Left forelimb (tissue), 1 donor: Measurements from ENCODE around the gene RAP2A.
A peak's percentile ranks its signal among the peaks of the same experiment; 100 is the strongest.

Experiments
- DNase-seq: peaks from one replicate; pipeline ENCODE4 v3.0.0-alpha.2; 2018; ENCODE audit warnings: low spot score

The RAP2A gene

GRCh38 chr13:97433727-97434396 lies at the start of gene RAP2A:
Gene RAP2A (plus strand): TSS chr13:97434169. CDS start chr13:97434471, 302 bp downstream.
- DNase-seq: peak; percentile 92

DNA sequence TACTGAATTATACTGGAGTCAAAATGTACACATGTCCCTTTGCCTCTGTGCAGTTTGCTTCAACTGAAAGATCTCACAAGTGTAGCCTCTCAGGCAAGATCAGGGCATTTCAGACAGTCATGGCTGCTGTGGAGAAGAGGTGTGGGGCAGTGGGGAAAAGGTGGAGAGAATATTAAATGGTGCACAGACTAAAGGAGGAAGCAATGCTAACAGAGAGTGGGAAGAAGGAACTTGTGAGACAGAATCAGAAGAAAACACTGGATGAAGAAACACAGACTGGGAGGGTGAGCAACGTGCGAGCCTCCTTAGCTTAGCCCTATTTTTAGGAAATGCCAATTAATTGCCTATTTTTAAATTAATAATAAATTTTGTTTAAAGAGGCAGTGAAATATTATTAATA lies 49.6 kb upstream of the RAP2A start:
- DNase-seq: no peak

- DNase-seq: no peak
Observed at GRCh38 chr13:97385146-97385545, 48.8 kb upstream of the RAP2A start.

- DNase-seq: no peak
Observed at GRCh38 chr13:97385854-97386253, 48.1 kb upstream of the RAP2A start.

GRCh38 chr13:97386801-97387484 lies 47.0 kb upstream of the RAP2A start:
- no peak for DNase-seq

DNA sequence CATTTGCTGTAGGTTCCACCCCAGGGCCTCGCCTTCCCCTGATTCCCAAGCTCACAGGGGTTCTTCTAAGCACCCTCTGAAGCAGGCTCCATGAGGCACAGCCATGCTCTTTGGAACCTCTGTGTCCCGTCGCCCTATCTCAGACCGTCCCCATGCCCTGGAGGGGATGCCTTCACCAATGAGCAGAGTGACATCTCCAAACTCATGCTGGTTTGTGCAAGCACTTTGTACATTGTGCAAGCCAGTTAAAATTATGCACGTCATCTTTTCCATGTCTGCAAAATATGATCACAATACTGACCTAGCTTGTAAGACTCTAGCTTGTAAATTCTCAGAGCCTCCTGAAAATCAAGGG lies 46.5 kb upstream of the RAP2A start:
- DNase-seq: no peak

- no peak for DNase-seq
Observed at GRCh38 chr13:97387890-97388289, 46.1 kb upstream of the RAP2A start.

- no peak for DNase-seq
Observed at GRCh38 chr13:97388373-97388772, 45.6 kb upstream of the RAP2A start.

GRCh38 chr13:97390941-97391600 lies 42.9 kb upstream of the RAP2A start:
- DNase-seq: no peak

DNA sequence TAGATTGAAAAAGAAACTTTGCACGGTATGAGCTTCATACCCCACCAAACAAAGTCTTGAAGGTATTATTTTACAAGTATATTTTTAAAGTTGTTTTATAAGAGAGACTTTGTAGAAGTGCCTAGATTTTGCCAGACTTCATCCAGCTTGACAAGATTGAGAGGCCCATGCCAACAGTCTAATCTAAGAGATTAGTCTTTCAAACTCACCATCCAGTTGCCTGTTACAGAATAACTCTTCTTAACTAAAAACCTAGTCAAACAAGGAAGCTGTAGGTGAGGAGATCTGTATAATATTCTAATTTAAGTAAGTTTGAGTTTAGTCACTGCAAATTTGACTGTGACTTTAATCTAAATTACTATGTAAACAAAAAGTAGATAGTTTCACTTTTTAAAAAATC lies 41.9 kb upstream of the RAP2A start:
- no peak for DNase-seq

GRCh38 chr13:97394542-97394941 lies 39.4 kb upstream of the RAP2A start:
- no peak for DNase-seq

DNA sequence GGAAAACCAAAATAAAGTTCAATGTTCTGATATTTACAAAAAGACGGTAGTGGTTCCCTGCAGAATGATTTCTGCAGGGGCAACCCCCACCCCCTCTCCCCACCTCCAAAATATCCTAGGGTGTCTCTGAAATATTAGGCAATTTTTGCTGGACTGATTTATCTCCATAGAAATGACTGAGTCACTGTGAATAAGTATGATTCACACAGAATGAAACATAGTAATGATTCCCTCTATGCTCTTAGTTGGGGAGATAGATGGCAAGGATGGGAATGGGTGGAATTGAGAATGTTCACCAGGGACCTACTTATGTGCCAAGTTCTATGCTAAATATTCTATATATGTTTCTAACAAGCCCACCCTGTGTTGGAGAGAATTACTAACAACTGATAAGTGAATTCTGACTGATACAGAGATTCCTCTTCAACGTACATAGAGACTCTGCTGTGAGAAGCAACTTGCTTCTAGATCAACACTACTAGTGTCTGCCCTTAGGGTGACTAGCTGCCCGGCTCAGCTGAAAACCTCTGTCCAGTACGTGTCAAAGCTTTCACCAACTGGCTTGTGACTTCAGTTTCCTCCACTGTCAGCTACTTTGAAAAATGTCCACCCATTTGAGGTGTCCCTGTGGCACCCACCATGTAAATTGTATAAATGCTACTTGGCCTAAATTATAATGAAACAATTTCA lies 38.4 kb upstream of the RAP2A start:
- DNase-seq: no peak

GRCh38 chr13:97397267-97397666 lies 36.7 kb upstream of the RAP2A start:
- DNase-seq: no peak

- DNase-seq: no peak
Observed at GRCh38 chr13:97401421-97401820, 32.5 kb upstream of the RAP2A start.

DNA sequence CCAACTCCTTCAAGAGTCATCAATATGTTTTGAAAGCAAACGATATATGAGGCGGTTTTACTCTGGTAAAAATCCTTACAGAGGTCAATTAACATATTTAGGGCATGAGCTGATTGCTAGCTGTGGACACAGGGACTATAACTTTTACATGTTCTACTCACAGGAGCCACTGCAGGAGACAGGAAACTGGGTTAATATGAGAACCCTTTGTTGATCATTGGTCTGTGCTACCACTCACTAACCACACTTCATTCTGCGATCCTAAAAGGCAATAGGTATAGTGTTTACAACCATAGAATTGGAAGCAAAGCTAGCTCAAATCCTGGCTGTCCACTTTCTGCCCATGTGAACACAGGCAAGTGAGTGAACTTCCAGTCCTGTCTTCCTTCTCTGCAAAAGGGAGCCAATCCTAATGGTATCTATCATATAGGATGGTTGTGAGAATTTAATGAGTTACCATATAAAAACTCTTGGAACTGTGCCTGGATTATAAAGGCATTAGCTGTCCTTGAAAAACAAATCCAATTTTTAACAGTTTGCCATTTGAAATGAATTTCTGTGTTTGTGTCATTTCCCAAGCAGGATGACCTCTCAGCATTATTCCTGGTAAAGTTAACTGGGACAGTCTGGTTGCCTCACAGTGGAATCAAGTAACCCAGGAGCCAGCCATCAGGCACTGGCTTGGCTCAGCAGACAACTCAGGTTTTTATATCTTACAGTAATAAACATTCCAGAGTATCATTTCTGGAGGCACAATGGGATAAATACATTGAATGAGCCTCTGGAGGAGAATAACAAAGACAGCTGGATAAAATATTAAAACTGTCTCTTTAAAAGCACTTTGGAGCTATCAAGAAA lies 29.8 kb upstream of the RAP2A start:
- no peak for DNase-seq

DNA sequence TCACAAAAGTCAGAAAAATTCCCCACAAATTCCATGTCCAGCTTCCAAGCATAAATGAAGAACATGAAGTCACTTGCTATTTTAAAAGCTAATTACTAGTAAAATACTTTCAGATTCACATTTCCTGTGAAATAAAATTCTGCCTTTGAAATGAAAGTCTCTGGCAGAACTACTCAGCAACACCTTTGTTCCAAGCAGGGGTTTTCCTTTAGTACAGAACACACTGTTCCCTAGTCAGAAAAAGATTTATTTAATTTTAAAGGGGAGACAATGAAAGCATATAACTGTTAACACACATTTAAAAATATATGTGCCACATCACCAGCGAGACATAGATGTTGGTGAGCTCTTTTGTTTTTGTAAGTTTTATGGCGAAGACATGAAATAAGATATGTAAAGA lies 26.4 kb upstream of the RAP2A start:
- no peak for DNase-seq

DNA sequence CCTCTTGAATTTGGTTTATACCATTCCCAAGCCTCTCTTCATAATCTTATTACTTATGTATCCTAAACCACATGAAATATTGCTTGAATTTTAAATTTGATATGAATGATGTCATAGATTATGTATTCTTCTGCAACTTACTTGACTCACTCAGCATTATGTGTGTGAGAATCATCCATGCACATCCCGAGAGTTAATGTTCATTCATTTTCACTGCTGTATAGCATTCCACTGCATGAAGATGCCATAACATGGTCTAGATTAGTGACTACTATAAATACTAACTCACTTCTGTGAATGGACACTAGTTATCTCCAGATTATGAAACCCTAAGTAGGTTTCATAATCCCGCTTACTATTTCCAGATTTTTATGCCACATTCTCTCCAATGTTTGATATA lies 25.0 kb upstream of the RAP2A start:
- no peak for DNase-seq

DNA sequence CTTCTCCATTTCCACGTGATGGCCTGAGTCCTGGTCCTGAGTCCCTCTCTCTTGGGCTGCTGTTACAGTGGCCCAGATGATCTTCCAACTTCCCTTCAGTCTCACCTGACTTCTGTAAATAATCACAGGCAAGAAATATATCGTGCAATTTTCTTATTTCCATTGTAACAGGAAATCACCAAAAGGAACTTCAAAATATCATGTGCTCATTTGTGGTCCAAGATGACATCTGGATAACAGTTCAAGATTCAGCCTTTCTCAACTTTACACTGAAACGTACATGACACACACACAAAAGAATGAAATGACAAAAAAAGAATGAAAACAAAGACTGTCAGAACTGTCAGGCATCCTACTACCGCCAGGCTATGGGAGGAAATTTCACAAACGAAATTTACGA lies 22.0 kb upstream of the RAP2A start:
- no peak for DNase-seq

DNA sequence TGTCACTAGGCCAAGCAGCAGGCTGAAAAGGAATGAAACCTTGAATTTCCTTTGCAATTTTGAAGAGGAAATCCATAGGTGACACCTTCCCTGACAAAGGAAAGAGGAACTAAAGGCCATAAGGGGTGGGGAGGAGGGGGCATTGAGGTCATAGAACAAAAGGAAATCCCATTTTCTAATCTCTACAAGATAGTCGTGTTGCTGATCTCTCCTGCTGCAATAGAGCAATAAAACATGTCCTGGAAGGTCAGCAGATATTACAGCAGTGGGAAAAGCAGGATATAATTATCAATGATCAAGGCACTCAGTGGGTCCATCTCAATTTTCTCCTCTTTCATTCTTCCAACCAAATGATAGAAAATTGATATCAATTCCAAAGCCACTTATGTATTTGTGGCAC lies 20.3 kb upstream of the RAP2A start:
- no peak for DNase-seq

DNA sequence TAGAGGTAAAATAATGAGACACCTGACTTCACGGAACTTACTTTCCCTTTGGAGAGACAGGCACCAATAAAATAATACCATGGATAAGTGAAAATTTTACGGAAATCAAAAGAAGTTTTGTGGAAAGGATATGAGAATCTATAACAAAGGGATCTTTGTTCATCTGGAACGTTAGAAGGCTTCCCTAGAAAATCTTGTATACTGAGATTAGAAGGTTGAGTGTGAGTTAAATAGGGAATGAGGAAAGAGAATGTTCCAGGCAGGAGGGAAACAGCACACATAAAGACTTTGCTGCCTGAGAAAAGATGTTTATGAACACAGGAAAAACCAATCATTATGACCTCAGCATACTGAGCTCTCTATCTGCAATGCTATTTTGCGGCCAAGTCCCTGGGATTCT lies 19.6 kb upstream of the RAP2A start:
- DNase-seq: no peak

GRCh38 chr13:97417698-97418097 lies 16.3 kb upstream of the RAP2A start:
- no peak for DNase-seq
